ENCODE measurements around the gene KRT25. TPM values are rescaled to one million over a fixed set of nuclear protein-coding genes. Genes with fewer than 3 reads are reported as not detected.

The KRT25 gene
- total RNA-seq, 4 donors from 2014 or later: not detected

- in situ Hi-C loops (cut with MboI; ENCODE audit: low pct_ligation_motif_present in 1 of 4, low pct_unique_long_range_greater_than_20kb in 1 of 4, low sequenced_read_pairs in 3 of 4) (loop anchor here in 1 of 4 donors (10.0 kb wide), 1 partner anchor 113 kb away; no protein-coding TSS in a partner anchor), intact Hi-C loops (cut with DNase I; ENCODE audit: low total_unique reads) (no loop called here)
- no peaks in the 10 kb centered on the region for H3K36me3 ChIP-seq
- H3K27ac ChIP-seq: no peak overlapping the region
- no peaks in the 10 kb centered on the region for H3K9me3 ChIP-seq
- no peak for DNase-seq
- TF ChIP-seq EP300 (IDR thresholded peaks at IDR 0.05; ENCODE audit: low read depth): no peak
- TF ChIP-seq, protein P1, sequence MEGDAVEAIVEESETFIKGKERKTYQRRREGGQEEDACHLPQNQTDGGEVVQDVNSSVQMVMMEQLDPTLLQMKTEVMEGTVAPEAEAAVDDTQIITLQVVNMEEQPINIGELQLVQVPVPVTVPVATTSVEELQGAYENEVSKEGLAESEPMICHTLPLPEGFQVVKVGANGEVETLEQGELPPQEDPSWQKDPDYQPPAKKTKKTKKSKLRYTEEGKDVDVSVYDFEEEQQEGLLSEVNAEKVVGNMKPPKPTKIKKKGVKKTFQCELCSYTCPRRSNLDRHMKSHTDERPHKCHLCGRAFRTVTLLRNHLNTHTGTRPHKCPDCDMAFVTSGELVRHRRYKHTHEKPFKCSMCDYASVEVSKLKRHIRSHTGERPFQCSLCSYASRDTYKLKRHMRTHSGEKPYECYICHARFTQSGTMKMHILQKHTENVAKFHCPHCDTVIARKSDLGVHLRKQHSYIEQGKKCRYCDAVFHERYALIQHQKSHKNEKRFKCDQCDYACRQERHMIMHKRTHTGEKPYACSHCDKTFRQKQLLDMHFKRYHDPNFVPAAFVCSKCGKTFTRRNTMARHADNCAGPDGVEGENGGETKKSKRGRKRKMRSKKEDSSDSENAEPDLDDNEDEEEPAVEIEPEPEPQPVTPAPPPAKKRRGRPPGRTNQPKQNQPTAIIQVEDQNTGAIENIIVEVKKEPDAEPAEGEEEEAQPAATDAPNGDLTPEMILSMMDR (IDR thresholded peaks at IDR 0.05): no peak
- TF ChIP-seq POLR2AphosphoS5 (IDR thresholded peaks at IDR 0.05): no peak
- no peak for TF ChIP-seq POLR2A (IDR thresholded peaks at IDR 0.05)
- peaks cover 12% of the 10 kb centered on the region for H3K27me3 ChIP-seq
- no peak overlapping the region for H3K4me3 ChIP-seq
- H3K4me1 ChIP-seq: no peaks in the 10 kb centered on the region
- WGBS, 2 donors (ENCODE audit: low coverage in 1 of 2): 61 to 63% methylated on average over 7 to 8 of the region's 8 CpGs
Observed at GRCh38 chr17:40727447-40728231, 27.5 kb downstream of the KRT25 start.

GRCh38 chr17:40726919-40727318, 28.2 kb downstream of the KRT25 start:
- 33 to 65% methylated on average over 1 to 2 of the region's 2 CpGs for WGBS, 2 donors (ENCODE audit: low coverage in 1 of 2)
- intact Hi-C loops (cut with DNase I; ENCODE audit: low total_unique reads): no loop called here

GRCh38 chr17:40724656-40725055, 30.5 kb downstream of the KRT25 start:
- Histone ChIP-seq H3K36me3 (no peaks in the 10 kb centered on the region), H3K9me3 (no peaks in the 10 kb centered on the region), H3K4me1 (no peaks in the 10 kb centered on the region), H3K27ac (no peak overlapping the region), H3K4me3 (no peak overlapping the region), H3K27me3 (peaks cover 10% of the 10 kb centered on the region)
- in situ Hi-C loops (cut with MboI; ENCODE audit: low pct_ligation_motif_present in 1 of 4, low pct_unique_long_range_greater_than_20kb in 1 of 4, low sequenced_read_pairs in 3 of 4): loop anchor here in 1 of 4 donors (10.0 kb wide), 1 partner anchor 110 kb away; no protein-coding TSS in a partner anchor
- DNase-seq: no peak
- 41% methylated on average over 1 of the region's 1 CpG; no CpG with 5 or more reads in 1 of the 2 donors for WGBS, 2 donors (ENCODE audit: low coverage in 1 of 2)
- TF ChIP-seq POLR2AphosphoS5 (IDR thresholded peaks at IDR 0.05) (no peak), EP300 (IDR thresholded peaks at IDR 0.05; ENCODE audit: low read depth) (no peak), POLR2A (IDR thresholded peaks at IDR 0.05) (no peak)
- TF ChIP-seq, protein P1 (IDR thresholded peaks at IDR 0.05): no peak
- intact Hi-C loops (cut with DNase I; ENCODE audit: low total_unique reads): no loop called here

More at GRCh38 chr17:40726919-40727318, 28.2 kb downstream of the KRT25 start:
- Histone ChIP-seq H3K36me3 (no peaks in the 10 kb centered on the region), H3K4me3 (no peak overlapping the region), H3K9me3 (no peaks in the 10 kb centered on the region), H3K27ac (no peak overlapping the region), H3K4me1 (no peaks in the 10 kb centered on the region), H3K27me3 (peaks cover 12% of the 10 kb centered on the region)
- DNase-seq: no peak
- TF ChIP-seq, protein P1 (IDR thresholded peaks at IDR 0.05): peak in 4 of 5 experiments; percentile 14 to 34 (median 24)
- TF ChIP-seq EP300 (IDR thresholded peaks at IDR 0.05; ENCODE audit: low read depth) (no peak), POLR2AphosphoS5 (IDR thresholded peaks at IDR 0.05) (no peak)
- in situ Hi-C loops (cut with MboI; ENCODE audit: low pct_ligation_motif_present in 1 of 4, low pct_unique_long_range_greater_than_20kb in 1 of 4, low sequenced_read_pairs in 3 of 4): loop anchor here in 1 of 4 donors (10.0 kb wide), 1 partner anchor 112 kb away; no protein-coding TSS in a partner anchor

- Histone ChIP-seq H3K27me3 (peaks cover 9% of the 10 kb centered on the region), H3K4me3 (no peak overlapping the region), H3K36me3 (no peaks in the 10 kb centered on the region), H3K4me1 (no peaks in the 10 kb centered on the region), H3K9me3 (no peaks in the 10 kb centered on the region), H3K27ac (no peak overlapping the region)
- intact Hi-C loops (cut with DNase I; ENCODE audit: low total_unique reads) (no loop called here), in situ Hi-C loops (cut with MboI; ENCODE audit: low pct_ligation_motif_present in 1 of 4, low pct_unique_long_range_greater_than_20kb in 1 of 4, low sequenced_read_pairs in 3 of 4) (loop anchor here in 1 of 4 donors (10.0 kb wide), 1 partner anchor 107 kb away; no protein-coding TSS in a partner anchor)
- 53 to 67% methylated on average over 1 of the region's 1 CpG for WGBS, 2 donors (ENCODE audit: low coverage in 1 of 2)
- no peak for DNase-seq
- TF ChIP-seq POLR2AphosphoS5 (IDR thresholded peaks at IDR 0.05): no peak
- TF ChIP-seq POLR2A (IDR thresholded peaks at IDR 0.05): no peak
- TF ChIP-seq EP300 (IDR thresholded peaks at IDR 0.05; ENCODE audit: low read depth): no peak
- TF ChIP-seq, protein P1 (IDR thresholded peaks at IDR 0.05): no peak
Observed at GRCh38 chr17:40722241-40722640, 32.9 kb downstream of the KRT25 start.

All from transverse colon (tissue), 4 donors.